ENCODE results near the gene UBALD1. TPM values are rescaled to one million over a fixed set of nuclear protein-coding genes. Genes with fewer than 3 reads are reported as not detected.

The UBALD1 gene
- total RNA-seq, 1 experiment from 2014 or later, result 4.7 TPM

DNA sequence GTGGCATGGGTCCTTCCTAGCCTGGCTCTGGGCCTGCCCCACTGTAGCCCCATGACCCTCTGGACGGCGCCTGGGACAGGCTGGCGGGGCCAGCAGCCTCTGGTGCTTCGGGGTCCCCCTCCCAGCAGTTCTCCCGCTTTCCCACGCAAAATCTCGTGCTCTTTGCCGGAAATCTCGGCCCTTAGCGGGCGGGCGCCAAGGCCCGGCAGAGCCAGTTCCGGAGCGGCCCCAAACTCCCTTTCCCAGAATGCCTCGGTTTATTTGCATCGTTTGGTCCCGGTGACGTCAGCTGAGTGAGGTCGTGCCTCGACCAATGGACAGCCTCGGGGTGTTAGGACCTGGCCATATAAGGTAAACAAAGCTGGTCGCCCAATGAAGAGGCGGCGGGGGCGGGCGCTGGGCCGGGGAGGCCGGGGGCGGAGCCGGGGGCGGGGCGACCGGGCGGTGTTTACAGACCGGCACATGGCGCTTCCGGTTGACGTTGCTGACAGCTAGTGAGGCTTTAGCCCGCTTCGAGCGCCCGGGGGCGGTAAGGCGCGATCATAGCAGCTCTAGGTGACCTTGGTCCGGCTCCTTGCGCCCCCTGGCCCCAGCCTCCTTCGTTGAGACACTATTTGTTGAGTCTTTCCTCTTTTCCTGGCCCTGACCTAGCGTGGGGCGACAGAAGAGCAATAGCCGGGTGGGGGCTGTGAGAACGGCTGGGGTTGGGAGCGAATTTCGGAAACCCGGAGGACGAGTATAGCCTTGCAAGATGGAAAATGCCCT is 1.5 kb upstream of the UBALD1 start:
- peak; percentile 99 for DNase-seq (ENCODE audit: low read depth)

DNA sequence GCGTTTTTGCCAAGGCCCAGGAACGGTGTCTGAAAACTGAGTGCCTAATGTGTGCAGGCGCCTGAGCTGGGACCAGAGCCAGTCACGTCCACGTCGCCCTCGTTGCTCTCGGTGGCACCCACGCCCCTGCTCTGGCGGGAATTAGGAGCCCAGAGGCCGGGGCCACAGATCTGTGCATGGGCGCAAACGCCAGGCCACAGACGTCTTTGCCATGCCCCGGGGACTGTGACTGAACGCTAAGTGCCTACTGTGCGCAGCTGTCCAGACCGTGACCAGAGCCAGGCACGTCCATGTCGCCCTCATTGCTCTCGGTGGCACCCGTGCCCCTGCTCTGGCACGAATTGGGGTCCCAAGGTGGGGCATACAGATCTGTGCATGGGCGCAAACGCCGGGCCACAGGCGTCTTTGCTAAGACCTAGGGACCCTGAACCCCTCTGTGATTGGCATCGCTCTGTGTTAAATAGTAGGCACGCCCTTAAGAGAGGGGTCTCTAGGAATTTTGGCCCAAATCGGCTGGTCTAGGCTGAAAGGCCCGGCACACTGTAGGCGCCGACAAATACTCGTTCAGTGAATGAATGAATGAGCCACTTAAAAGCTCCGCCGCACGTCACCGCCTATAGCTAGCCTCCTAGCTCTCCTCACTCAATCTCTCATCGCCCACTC is 827 bp upstream of the UBALD1 start:
- no peak for DNase-seq (ENCODE audit: low read depth)

GRCh38 chr16:4613636-4614570 is 785 bp downstream of the UBALD1 start:
- peak; percentile 41 for DNase-seq (ENCODE audit: low read depth)

DNA sequence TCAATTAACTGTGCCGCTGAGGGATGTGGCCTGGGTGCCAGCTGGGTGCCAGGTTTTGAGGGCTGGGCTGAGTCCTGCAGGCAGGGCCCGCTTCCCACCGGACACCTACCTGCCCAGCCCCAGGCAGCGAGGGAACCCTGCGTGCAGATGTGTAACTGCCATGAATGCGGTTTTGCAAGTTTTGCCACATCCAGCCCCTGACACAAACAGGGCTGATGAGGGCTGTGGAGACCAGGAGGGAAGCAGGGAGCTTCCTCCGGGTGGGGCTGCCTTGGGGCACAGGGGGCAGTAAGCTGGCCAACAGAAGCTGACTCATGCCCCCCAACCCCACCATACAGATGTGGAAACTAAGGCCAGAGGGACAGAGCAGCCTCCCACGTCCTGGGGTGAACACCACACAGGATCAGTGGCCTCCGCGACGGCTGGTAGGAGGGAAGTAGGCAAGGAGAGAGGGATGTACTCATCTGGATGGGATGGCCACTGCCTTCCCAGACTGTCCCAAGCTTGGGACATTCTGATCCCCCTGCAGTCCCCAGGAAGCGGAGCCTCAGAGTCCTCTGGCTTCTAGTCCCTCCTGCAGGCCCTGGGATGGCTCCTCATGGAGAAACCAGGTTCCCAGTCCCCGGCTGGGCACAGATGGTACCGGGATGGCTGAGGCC is 1.6 kb downstream of the UBALD1 start:
- DNase-seq (ENCODE audit: low read depth), result peak; percentile 7

DNA sequence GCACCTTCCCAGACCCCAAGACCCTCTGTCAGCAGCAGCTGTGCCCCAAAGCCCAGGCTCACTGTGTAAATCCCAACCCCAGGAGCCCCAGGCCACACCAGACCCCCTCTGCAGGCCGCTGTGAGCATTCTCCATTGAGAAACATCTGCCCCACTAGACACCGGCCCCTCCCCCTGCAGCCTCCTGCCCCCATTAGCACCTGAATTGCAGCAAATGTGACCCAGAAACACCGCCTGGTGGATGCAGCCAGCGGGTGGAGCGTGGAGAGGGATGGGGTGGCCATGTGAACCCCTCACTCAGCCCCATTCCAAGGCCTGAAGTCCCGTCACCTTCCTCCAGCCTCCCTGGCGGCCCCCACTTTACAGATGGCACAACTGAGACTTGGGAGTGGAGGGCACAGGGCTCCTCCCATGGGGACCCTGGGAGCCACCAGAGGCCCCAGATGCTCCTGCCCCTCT is 2.2 kb downstream of the UBALD1 start:
- DNase-seq (ENCODE audit: low read depth), result no peak

- DNase-seq (ENCODE audit: low read depth), result no peak
These were observed 3.2 kb downstream of the UBALD1 start for GRCh38 chr16:4611337-4612021.

GRCh38 chr16:4610011-4611005 is 4.4 kb downstream of the UBALD1 start:
- no peak for DNase-seq (ENCODE audit: low read depth)

- no peak for DNase-seq (ENCODE audit: low read depth)
These were observed 5.3 kb downstream of the UBALD1 start for GRCh38 chr16:4609200-4610010.

DNA sequence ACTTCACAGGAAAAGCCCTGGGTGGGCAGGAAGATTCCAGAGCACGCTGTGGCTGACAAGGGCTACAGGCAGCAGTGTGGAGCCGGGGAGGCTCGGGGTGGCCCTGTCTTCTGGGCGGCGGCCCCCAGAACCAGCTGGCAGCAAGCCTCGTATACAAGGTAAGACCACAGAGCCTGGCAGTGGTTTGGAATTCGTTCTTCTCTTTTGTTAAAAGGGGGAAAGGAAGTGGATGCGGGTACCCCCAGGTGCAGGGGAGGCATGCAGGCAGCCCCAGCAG is 6.0 kb downstream of the UBALD1 start:
- no peak for DNase-seq (ENCODE audit: low read depth)

DNA sequence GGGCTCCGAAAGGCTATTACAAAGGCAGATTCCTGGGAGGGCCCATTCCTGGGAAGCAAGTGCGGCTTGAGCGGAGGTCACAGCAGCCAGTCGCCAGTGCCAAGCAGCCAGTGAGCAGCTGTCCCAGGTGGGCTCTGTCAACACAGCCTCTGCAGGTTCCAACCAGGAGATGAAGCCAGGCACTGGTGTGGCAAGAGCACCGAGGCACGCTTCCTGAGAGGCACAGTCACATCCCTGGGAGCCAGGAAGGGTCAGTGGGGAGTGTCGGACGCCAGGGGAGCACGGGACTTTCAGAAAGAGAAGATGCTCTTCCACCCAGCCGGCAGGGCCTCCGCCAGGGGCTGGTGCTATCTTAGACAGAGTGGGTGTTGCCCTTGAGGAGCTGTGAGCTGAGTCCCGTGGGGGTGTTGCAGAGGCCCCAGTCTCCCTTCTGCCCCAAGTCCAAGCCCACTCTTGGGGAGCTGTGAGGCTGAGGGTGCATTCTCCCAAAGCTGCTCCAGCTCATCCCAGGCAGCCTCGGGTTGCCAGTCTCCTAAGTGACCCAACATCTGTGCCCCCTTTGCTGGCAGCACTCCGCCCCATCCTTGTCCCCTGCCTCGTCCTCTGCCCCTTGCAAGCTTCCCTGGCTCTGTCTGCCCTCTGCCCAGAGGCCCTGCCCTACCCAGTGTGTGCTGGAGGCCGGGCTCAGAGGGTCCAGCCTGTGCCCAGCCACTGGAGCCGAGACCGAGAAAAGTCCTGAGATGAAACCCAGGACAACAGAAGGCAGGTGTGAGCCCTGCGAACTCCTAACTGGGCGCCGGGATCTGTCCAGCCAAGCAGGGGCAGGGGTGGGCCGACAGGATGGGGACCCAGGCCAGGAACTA is 6.6 kb downstream of the UBALD1 start:
- DNase-seq (ENCODE audit: low read depth), result no peak

GRCh38 chr16:4606354-4606753 is 8.3 kb downstream of the UBALD1 start:
- no peak for DNase-seq (ENCODE audit: low read depth)

- DNase-seq (ENCODE audit: low read depth), result no peak
These were observed 10.3 kb downstream of the UBALD1 start for GRCh38 chr16:4604401-4604800.

DNA sequence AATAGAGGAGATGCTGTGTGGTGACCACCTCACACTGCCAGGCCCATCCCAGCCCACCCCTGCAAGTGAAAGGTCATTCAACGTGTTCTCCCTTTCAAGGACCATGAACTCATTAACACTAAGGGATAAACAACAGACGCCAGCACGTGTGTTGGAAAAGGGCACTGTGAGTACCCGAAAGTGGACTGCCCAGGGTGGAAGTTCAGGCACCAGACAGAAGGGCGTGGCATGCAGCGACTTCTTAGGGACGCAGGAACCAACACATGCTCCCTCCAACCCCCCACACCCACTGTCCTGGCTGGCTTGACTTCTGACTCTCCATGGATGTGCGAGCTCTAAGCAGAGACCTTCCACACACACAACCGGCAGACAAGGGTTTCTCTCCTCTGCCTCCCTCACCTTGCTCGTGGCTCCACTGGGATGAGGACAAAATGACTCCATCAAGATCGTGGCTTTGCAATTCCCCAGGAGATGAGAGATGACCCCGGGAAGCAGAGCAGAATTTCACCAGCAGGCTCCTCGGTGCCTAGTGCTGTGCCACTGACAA is 11.0 kb downstream of the UBALD1 start:
- DNase-seq (ENCODE audit: low read depth), result no peak

GRCh38 chr16:4602331-4602730 is 12.4 kb downstream of the UBALD1 start:
- DNase-seq (ENCODE audit: low read depth), result no peak

GRCh38 chr16:4601864-4602186 is 12.9 kb downstream of the UBALD1 start:
- DNase-seq (ENCODE audit: low read depth), result no peak

DNA sequence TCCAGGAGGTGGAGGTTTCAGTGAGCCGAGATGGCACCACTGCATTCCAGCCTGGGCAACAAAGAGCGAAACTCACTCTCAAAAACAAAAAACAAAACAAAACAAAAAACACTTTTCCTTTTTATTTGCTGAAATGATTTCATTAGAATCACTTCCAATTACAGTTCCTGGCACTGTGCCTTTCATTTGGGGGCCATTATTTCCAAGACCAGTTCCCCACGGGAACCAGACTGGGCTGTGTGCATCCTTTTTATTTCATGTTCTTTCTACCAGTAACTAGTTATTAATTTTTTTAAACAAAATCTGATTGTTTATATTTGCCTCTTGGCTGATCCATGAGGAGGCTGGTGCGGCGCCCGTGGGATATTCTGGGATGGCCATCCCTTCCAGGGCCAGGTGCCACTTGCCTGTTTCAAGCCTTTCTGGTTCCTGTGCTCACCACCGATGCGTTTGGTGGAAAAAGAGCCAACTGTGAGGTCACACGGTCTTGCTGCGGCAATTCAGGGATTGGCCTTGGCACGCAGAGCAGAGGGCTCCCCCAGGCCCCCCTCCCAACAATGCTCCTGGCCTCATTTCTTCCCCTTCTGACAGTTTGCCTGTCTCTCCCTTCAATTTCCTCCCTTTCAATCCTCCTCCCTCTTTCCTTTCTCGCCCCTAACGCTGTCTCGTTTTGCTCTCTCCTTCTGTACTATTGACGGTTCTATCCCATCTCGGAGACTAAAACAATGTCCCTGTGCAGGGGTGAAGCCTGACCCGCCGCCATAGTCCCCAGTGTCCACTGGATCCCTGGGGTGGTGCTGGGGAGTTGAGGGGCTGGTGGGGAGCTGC is 13.4 kb downstream of the UBALD1 start:
- no peak for DNase-seq (ENCODE audit: low read depth)

GRCh38 chr16:4599545-4599944 is 15.1 kb downstream of the UBALD1 start:
- no peak for DNase-seq (ENCODE audit: low read depth)
